Pancreas (tissue), 10 donors: ENCODE results near the gene FRMD7. TPM values are rescaled to one million over a fixed set of nuclear protein-coding genes. Genes with fewer than 3 reads are reported as not detected.

ENCODE experiments used
- ATAC-seq, 4 donors: fragments of 200-7000 bp; cut with Tn5 transposase; one replicate each; pipeline versions ENCODE4 v1.8.0 to v1.9.1; 2020; ENCODE audit warnings: mild to moderate bottlenecking in 4 of 4, moderate library complexity in 4 of 4
- DNase-seq, 6 donors: peaks; one replicate each; pipeline ENCODE4 v3.0.0-alpha.2; 2020
- FAIRE-seq: peaks from 2 replicates; lab custom pipeline; 2012; peaks lifted over from hg19 to GRCh38; lab: Jason Lieb, UNC
- H3K27ac ChIP-seq, 4 donors: fragments of 200-600 bp; sonication (generic); 1 replicate in 3 of 4; 2 replicates in 1 of 4; pipeline versions ENCODE4 v1.5.0 to v1.8.0; 2020
- H3K27me3 ChIP-seq, 4 donors: fragments of 200-600 bp; one replicate each; pipeline ENCODE4 v1.8.0; 2021
- H3K36me3 ChIP-seq, 3 donors: fragments of 200-600 bp; sonication (generic) in 1 of 3; one replicate each; pipeline versions ENCODE4 v1.5.0 to v1.8.0; 2020 to 2021
- H3K4me1 ChIP-seq, 3 donors: fragments of 200-600 bp; one replicate each; pipeline ENCODE4 v1.8.0; 2021
- H3K4me3 ChIP-seq, 4 donors: fragments of 200-600 bp; sonication (generic) in 2 of 4; one replicate each; pipeline versions ENCODE4 v1.5.0 to v1.8.0; 2020 to 2021
- H3K9me3 ChIP-seq, 4 donors: fragments of 200-600 bp; one replicate each; pipeline ENCODE4 v1.8.0; 2021
- CTCF ChIP-seq, 4 donors: fragments of 200-600 bp; sonication (generic) in 3 of 4; IDR thresholded peaks; one replicate each; pipeline versions ENCODE4 v1.5.0 to v1.8.0; 2021; ENCODE audit warnings: antibody characterized with exemption in 4 of 4
- WGBS, 2 donors: extraction: QIAGEN DNeasy Blood & Tissue Kit; methylation state at CpG; one replicate each; pipeline ENCODE4 v1.1.7; 2013; 5-methylcytosine and 5-hydroxymethylcytosine counted together
- intact Hi-C, 3 donors: fragments of 100-400 bp; cut with DNase I; formaldehyde crosslinking; loops; one replicate each; pipeline versions ENCODE4 v1.11.1 to v1.14.2; 2022
- polyA plus RNA-seq, 2 donors: library from polyadenylated mRNA; stranded (reverse); fragments of 200-250 nt; gene quantifications; one replicate each; pipeline ENCODE4 v1.2.3, GENCODE V29; 2013
- total RNA-seq, 6 donors: library from RNA; stranded (reverse); fragmentation: NEBNext Ultra II Directional in 4 of 6; extraction: Animal tissue kit (Norgen Biotek cat#: 25700) in 4 of 6; gene quantifications; one replicate each; pipeline versions ENCODE4 v1.2.1 to v1.2.4, GENCODE V29; 2021 to 2023
- donor health status: healthy with polysubstance abuse.
- donor health status: DM: no; HTN: no; CAD: no; lungs with moderate emphysema.
- donor health status: DM: no; HTN: no; CAD: no.
- donor health status: control.
- donor health status: control.
- donor health status: Bipolar disorder and iron deficiency.
- donor health status: DM: yes; HTN: yes; CAD: no.
- donor health status: DM: no; HTN: no; CAD: no.
- donor health status: DM: no; HTN: no; CAD: no.
- donor health status: DM: yes; HTN: yes; CAD: no.

Gene FRMD7
- total and polyA plus RNA-seq, 8 donors, result 0.02 TPM; not detected in 7

- Histone ChIP-seq H3K4me3 (no peak overlapping the region), H3K27me3 (peaks cover 0 to 4% (median 2%) of the 10 kb centered on the region in 4 donors), H3K9me3 (no peaks in the 10 kb centered on the region), H3K27ac (no peak overlapping the region), H3K4me1 (no peaks in the 10 kb centered on the region), H3K36me3 (no peaks in the 10 kb centered on the region)
- ATAC-seq (peak in 3 of 4 donors; percentile 51 to 62 (median 58)), DNase-seq (no peak), FAIRE-seq (peak; percentile 86)
- peak in 2 of 4 donors; percentile 12 to 15 for TF ChIP-seq CTCF (IDR thresholded peaks at IDR 0.05)
- intact Hi-C loops, result no loop called here
Observed at GRCh38 chrX:132071254-132071653, 56.6 kb downstream of the FRMD7 start.

- Histone ChIP-seq H3K36me3 (no peaks in the 10 kb centered on the region), H3K9me3 (no peaks in the 10 kb centered on the region), H3K27me3 (peaks cover 0 to 8% (median 2%) of the 10 kb centered on the region in 4 donors), H3K27ac (no peak overlapping the region), H3K4me1 (no peaks in the 10 kb centered on the region), H3K4me3 (no peak overlapping the region)
- ATAC-seq (no peak), DNase-seq (no peak), FAIRE-seq (no peak)
- WGBS, 2 donors, result 47 to 91% methylated on average over 1 of the region's 1 CpG
- intact Hi-C loops, result no loop called here
- TF ChIP-seq CTCF (IDR thresholded peaks at IDR 0.05), result no peak
Observed at GRCh38 chrX:132068405-132068804, 59.4 kb downstream of the FRMD7 start.

DNA sequence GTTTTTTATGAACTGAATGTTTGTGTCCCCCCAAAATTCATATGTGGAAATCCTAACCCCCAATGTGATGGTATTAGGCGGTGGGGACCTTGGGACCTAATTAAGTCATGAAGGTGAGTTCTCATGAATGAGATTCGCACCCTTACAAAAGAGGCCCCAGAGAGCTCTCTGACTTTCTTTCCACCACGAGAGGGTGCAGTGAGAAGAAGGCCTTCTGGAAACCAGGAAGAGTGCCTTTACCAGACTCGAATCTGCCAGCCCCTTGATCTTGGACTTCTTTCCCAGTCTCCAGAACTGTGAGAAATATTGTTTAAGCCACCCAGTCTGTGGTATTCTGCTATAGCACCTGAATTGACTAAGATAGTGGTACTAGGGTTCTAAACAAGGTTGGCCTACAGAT, 64.0 kb downstream of the FRMD7 start:
- Histone ChIP-seq H3K4me3 (no peak overlapping the region), H3K27ac (no peak overlapping the region), H3K4me1 (no peaks in the 10 kb centered on the region), H3K27me3 (peaks cover 0 to 6% (median 0%) of the 10 kb centered on the region in 4 donors), H3K9me3 (no peaks in the 10 kb centered on the region), H3K36me3 (no peaks in the 10 kb centered on the region)
- no peak for TF ChIP-seq CTCF (IDR thresholded peaks at IDR 0.05)
- FAIRE-seq (no peak), DNase-seq (no peak), ATAC-seq (no peak)
- WGBS, 2 donors, result 73 to 94% methylated on average over 4 of the region's 4 CpGs
- intact Hi-C loops, result no loop called here

DNA sequence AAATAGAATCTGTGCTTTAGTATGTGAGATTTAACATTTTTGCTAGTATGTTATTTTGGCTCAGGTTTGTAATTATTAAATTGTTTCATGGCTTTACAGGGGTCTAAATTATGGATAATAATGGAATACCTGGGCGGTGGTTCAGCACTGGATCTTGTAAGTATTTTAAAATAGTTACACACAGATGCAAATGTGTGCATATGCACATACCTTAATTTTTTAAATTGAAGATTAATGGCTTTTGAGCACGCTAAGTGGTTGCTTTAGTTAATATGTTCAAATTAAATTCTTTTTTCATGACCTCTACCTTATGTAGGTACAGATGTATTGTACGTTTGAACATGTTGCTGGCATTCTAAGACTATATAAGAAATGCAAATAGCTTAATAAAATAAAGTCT, 64.5 kb downstream of the FRMD7 start:
- intact Hi-C loops, result no loop called here
- Histone ChIP-seq H3K27ac (no peak overlapping the region), H3K27me3 (peaks cover 0 to 6% (median 0%) of the 10 kb centered on the region in 4 donors), H3K4me1 (no peaks in the 10 kb centered on the region), H3K4me3 (no peak overlapping the region), H3K9me3 (no peaks in the 10 kb centered on the region), H3K36me3 (no peaks in the 10 kb centered on the region)
- FAIRE-seq (peak; percentile 49), ATAC-seq (no peak), DNase-seq (no peak)
- TF ChIP-seq CTCF (IDR thresholded peaks at IDR 0.05), result no peak
- WGBS, 2 donors, result 72 to 93% methylated on average over 3 of the region's 3 CpGs

DNA sequence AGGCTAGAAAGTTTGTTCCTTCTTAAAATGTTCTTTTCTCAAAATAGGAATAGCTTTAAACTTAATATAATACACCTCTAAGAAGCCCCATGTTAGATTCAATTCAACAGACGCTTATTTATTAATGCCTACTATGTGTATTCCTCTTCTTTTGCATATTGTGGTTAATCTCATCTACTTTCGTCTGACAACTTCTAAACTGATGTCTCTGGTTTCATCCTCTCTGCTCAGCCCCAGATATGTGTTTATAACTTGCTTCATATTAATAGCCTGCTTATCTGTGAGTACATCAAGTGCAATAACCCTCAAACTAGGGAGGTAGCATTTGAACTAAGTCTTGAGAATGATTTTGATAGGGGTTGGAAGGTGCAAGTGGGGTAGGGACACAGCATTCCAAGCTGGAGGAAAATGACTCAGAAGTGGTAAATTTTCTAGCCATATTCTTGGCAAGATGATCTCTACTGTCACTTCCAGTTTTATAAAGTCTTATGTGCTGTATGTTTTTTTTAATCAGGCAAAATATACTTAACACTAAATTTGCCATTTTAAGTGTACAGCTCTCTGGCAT, 67.8 kb downstream of the FRMD7 start:
- peaks cover 0 to 6% (median 0%) of the 10 kb centered on the region in 4 donors for H3K27me3 ChIP-seq
- DNase-seq (no peak), FAIRE-seq (no peak), ATAC-seq (no peak)
- 68 to 86% methylated on average over 2 of the region's 2 CpGs for WGBS, 2 donors
- no peaks in the 10 kb centered on the region for H3K4me1 ChIP-seq
- TF ChIP-seq CTCF (IDR thresholded peaks at IDR 0.05), result no peak
- H3K27ac ChIP-seq, result no peak overlapping the region
- H3K4me3 ChIP-seq, result no peak overlapping the region
- H3K9me3 ChIP-seq, result no peaks in the 10 kb centered on the region
- H3K36me3 ChIP-seq, result no peaks in the 10 kb centered on the region
- intact Hi-C loops, result no loop called here
